H1 (cell line): Measurements from ENCODE around the gene SLC2A10. TPM values are rescaled to one million over a fixed set of nuclear protein-coding genes. Genes with fewer than 3 reads are reported as not detected.

ENCODE experiments used
- CTCF ChIA-PET: fragments of 300-600 bp; sonication (Branson Sonifier 250); formaldehyde crosslinking; loops from one replicate; lab custom pipeline; 2021; ENCODE audit not compliant: partially characterized antibody; lab: Charles Lee
- POLR2A ChIA-PET: fragments of 300-600 bp; sonication (Branson Sonifier 250); formaldehyde crosslinking; loops from one replicate; lab custom pipeline; 2021; ENCODE audit warnings: inconsistent platforms; ENCODE audit not compliant: partially characterized antibody; lab: Charles Lee
- DNase-seq, 2 experiments: peaks; one replicate each; pipeline versions ENCODE4 v3.0.0 to v3.0.0-alpha.2; 2010 to 2022; ENCODE audit warnings: low spot score in 2 of 2, low read depth in 1 of 2, mixed read lengths in 1 of 2
- FAIRE-seq: peaks from 2 replicates; lab custom pipeline; 2011; peaks lifted over from hg19 to GRCh38; lab: Jason Lieb, UNC
- H2AFZ ChIP-seq: 2 replicates; pipeline ENCODE4 v1.8.1; 2012; ENCODE audit warnings: low read length, inconsistent platforms
- H2AK5ac ChIP-seq: 2 replicates; pipeline ENCODE4 v1.6.1; 2013; ENCODE audit warnings: low read depth, low read length
- H2BK120ac ChIP-seq: replicated peaks from 2 replicates; pipeline ENCODE3; 2013; ENCODE audit warnings: low read depth, low read length, inconsistent platforms
- H2BK12ac ChIP-seq: 2 replicates; pipeline ENCODE4 v1.6.1; 2013; ENCODE audit warnings: low read depth, low read length
- H2BK15ac ChIP-seq: 2 replicates; pipeline ENCODE4 v1.6.1; 2013; ENCODE audit warnings: low read length
- H2BK20ac ChIP-seq: 2 replicates; pipeline ENCODE4 v1.6.1; 2013; ENCODE audit warnings: low read length
- H2BK5ac ChIP-seq: 2 replicates; pipeline ENCODE4 v1.6.1; 2013; ENCODE audit warnings: low read depth, low read length
- H3K14ac ChIP-seq: 2 replicates; pipeline ENCODE4 v1.6.1; 2013; ENCODE audit warnings: inconsistent platforms; ENCODE audit not compliant: insufficient read length
- H3K18ac ChIP-seq: 2 replicates; pipeline ENCODE4 v1.6.1; 2013; ENCODE audit warnings: low read length; ENCODE audit errors: extremely low read depth
- H3K23ac ChIP-seq: 2 replicates; pipeline ENCODE4 v1.6.1; 2013; ENCODE audit warnings: inconsistent platforms; ENCODE audit not compliant: insufficient read length
- H3K23me2 ChIP-seq: 2 replicates; pipeline ENCODE4 v1.6.1; 2013; ENCODE audit warnings: low read depth, low read length
- H3K27ac ChIP-seq: 2 replicates; pipeline ENCODE4 v1.6.1; 2011; ENCODE audit warnings: low read depth, low read length, inconsistent platforms
- H3K27me3 ChIP-seq, 4 experiments: replicated peaks in 1 of 4; 1 replicate in 1 of 4; 2 replicates in 3 of 4; pipeline versions ENCODE4 v1.6.1 to v1.8.1; 2011 to 2013; ENCODE audit warnings: low read length in 3 of 4, mild to moderate bottlenecking in 3 of 4, inconsistent platforms in 2 of 4, mixed read lengths in 2 of 4, moderate library complexity in 1 of 4; ENCODE audit not compliant: control insufficient read depth in 3 of 4, insufficient read depth in 3 of 4; ENCODE audit errors: extremely low read depth in 1 of 4
- H3K36me3 ChIP-seq, 4 experiments: 2 replicates each; pipeline versions ENCODE4 v1.6.1 to v1.8.1; 2011 to 2013; ENCODE audit warnings: mild to moderate bottlenecking in 4 of 4, low read length in 3 of 4, moderate library complexity in 2 of 4, control low read depth in 1 of 4, inconsistent platforms in 1 of 4; ENCODE audit not compliant: insufficient read depth in 4 of 4, control insufficient read depth in 2 of 4
- H3K4ac ChIP-seq: replicated peaks from 2 replicates; pipeline ENCODE3; 2013; ENCODE audit warnings: low read length, low read depth, mixed read lengths, inconsistent platforms; ENCODE audit not compliant: insufficient read length
- H3K4me1 ChIP-seq, 4 experiments: replicated peaks in 1 of 4; 1 replicate in 1 of 4; 2 replicates in 3 of 4; pipeline versions ENCODE4 v1.6.1 to v1.8.1; 2011 to 2013; ENCODE audit warnings: low read length in 3 of 4, inconsistent platforms in 2 of 4, mixed read lengths in 1 of 4; ENCODE audit not compliant: insufficient read depth in 4 of 4, control insufficient read depth in 3 of 4
- H3K4me2 ChIP-seq, 2 experiments: 2 replicates each; pipeline versions ENCODE4 v1.6.1 to v1.8.1; 2011 to 2013; ENCODE audit warnings: low read depth in 2 of 2, low read length in 2 of 2, control low read depth in 1 of 2, inconsistent platforms in 1 of 2, mild to moderate bottlenecking in 1 of 2; ENCODE audit not compliant: insufficient read depth in 1 of 2
- H3K4me3 ChIP-seq, 4 experiments: fragments of 200-600, 300-600 bp in 1 of 4; sonication (generic), shearing (Covaris generic), sonication (Bioruptor Twin) in 1 of 4; 2 replicates each; pipeline versions ENCODE4 v1.5.1 to v1.8.1; 2011 to 2016; ENCODE audit warnings: low read length in 4 of 4, low read depth in 3 of 4, control low read depth in 2 of 4, inconsistent platforms in 2 of 4, mild to moderate bottlenecking in 2 of 4, mixed read lengths in 1 of 4, moderate library complexity in 1 of 4; ENCODE audit not compliant: insufficient read depth in 2 of 4; ENCODE audit errors: extremely low read depth in 1 of 4
- H3K56ac ChIP-seq: replicated peaks from 2 replicates; pipeline ENCODE3; 2013; ENCODE audit warnings: low read depth, mild to moderate bottlenecking, mixed read lengths, low read length, inconsistent platforms; ENCODE audit not compliant: insufficient read length
- H3K79me1 ChIP-seq: 2 replicates; pipeline ENCODE4 v1.6.1; 2013; ENCODE audit warnings: low read depth, low read length, control low read depth
- H3K79me2 ChIP-seq, 2 experiments: 2 replicates each; pipeline versions ENCODE4 v1.6.1 to v1.8.1; 2012 to 2013; ENCODE audit warnings: low read length in 2 of 2, mild to moderate bottlenecking in 2 of 2, inconsistent platforms in 1 of 2; ENCODE audit not compliant: insufficient read depth in 2 of 2, control insufficient read depth in 1 of 2
- H3K9ac ChIP-seq, 4 experiments: replicated peaks in 1 of 4; 1 replicate in 1 of 4; 2 replicates in 3 of 4; pipeline versions ENCODE4 v1.6.1 to v1.8.1; 2011 to 2013; ENCODE audit warnings: low read depth in 3 of 4, low read length in 3 of 4, control low read depth in 2 of 4, mild to moderate bottlenecking in 2 of 4, moderate library complexity in 2 of 4, inconsistent platforms in 1 of 4; ENCODE audit errors: extremely low read depth in 1 of 4
- H3K9me3 ChIP-seq, 2 experiments: 2 replicates each; pipeline versions ENCODE4 v1.6.1 to v1.8.1; 2012 to 2013; ENCODE audit warnings: mild to moderate bottlenecking in 2 of 2, moderate library complexity in 2 of 2, control low read depth in 1 of 2, inconsistent platforms in 1 of 2, low read depth in 1 of 2, low read length in 1 of 2, mixed read lengths in 1 of 2; ENCODE audit not compliant: insufficient read depth in 2 of 2
- H4K20me1 ChIP-seq, 2 experiments: replicated peaks in 1 of 2; 2 replicates each; pipeline versions ENCODE3 to v1.8.1; 2011 to 2013; ENCODE audit warnings: inconsistent platforms in 2 of 2, low read length in 2 of 2, mild to moderate bottlenecking in 1 of 2; ENCODE audit not compliant: insufficient read depth in 2 of 2, control insufficient read depth in 1 of 2
- H4K5ac ChIP-seq: 2 replicates; pipeline ENCODE4 v1.6.1; 2013; ENCODE audit warnings: low read length, low read depth, mixed read lengths, inconsistent platforms; ENCODE audit not compliant: insufficient read length
- H4K8ac ChIP-seq: 2 replicates; pipeline ENCODE4 v1.8.0; 2013; ENCODE audit warnings: mild to moderate bottlenecking, moderate library complexity, low read length, inconsistent platforms; ENCODE audit not compliant: insufficient read depth; ENCODE audit errors: extremely low read depth
- H4K91ac ChIP-seq: replicated peaks from 2 replicates; pipeline ENCODE3; 2013; ENCODE audit warnings: low read length, mixed read lengths, inconsistent platforms; ENCODE audit not compliant: insufficient read length
- CBX5 ChIP-seq: fragments of 300-800, 300-1000 bp; sonication (generic); IDR thresholded peaks from 2 replicates; pipeline ENCODE4 v1.7.1; 2016; ENCODE audit warnings: antibody characterized with exemption, low read length, low read depth
- CBX8 ChIP-seq: fragments of 300-800, 300-1000 bp; sonication (generic); IDR thresholded peaks from 2 replicates; pipeline ENCODE4 v1.7.1; 2016; ENCODE audit warnings: low read depth, low read length, borderline replicate concordance
- HDAC6 ChIP-seq: IDR thresholded peaks from one replicate; pipeline ENCODE4 v1.7.1; 2012; ENCODE audit warnings: low read depth, mild to moderate bottlenecking, inconsistent platforms, low read length, moderate library complexity
- JUND ChIP-seq: IDR thresholded peaks from 2 replicates; pipeline ENCODE4 v1.6.1; 2011; ENCODE audit warnings: mild to moderate bottlenecking, improper control_type of control experiment, low read length
- KDM5A ChIP-seq: fragments of 200-600 bp; IDR thresholded peaks from 2 replicates; pipeline ENCODE4 v1.7.1; 2012; ENCODE audit warnings: mild to moderate bottlenecking, low read length, inconsistent platforms, mixed read lengths
- POLR2AphosphoS5 ChIP-seq: IDR thresholded peaks from 2 replicates; pipeline ENCODE4 v1.6.1; 2011; ENCODE audit warnings: low read depth, low read length
- SP1 ChIP-seq: IDR thresholded peaks from 2 replicates; pipeline ENCODE4 v1.6.1; 2011; ENCODE audit warnings: low read depth, low read length
- TEAD4 ChIP-seq: IDR thresholded peaks from 2 replicates; pipeline ENCODE4 v1.6.1; 2012; ENCODE audit warnings: low read depth, low read length, inconsistent platforms, mixed read lengths
- ZNF274 ChIP-seq: IDR thresholded peaks from 2 replicates; pipeline ENCODE4 v1.7.0; 2012; ENCODE audit warnings: low read length, borderline replicate concordance; ENCODE audit errors: extremely low read depth
- WGBS, 2 experiments: shearing (Covaris generic) in 1 of 2; methylation state at CpG; one replicate each; pipeline versions ENCODE4 v1.1.6 to v1.1.7; 2013 to 2015; ENCODE audit warnings: low lambda C conversion rate in 2 of 2, mixed read lengths in 2 of 2, inconsistent platforms in 1 of 2, low coverage in 1 of 2, missing lambda C conversion rate in 1 of 2; ENCODE audit not compliant: insufficient replicate concordance in 2 of 2, insufficient coverage in 1 of 2, insufficient read length in 1 of 2; ENCODE audit errors: extremely low coverage in 1 of 2, missing lambda C conversion rate in 1 of 2; 5-methylcytosine and 5-hydroxymethylcytosine counted together
- polyA plus RNA-seq, 7 experiments: library from polyadenylated mRNA; depleted of rRNA in 3 of 7; stranded (reverse) in 5 of 7; unstranded in 2 of 7; fragments of >200 nt in 5 of 7; fragments of 200-250 nt in 2 of 7; gene quantifications; 1 replicate in 5 of 7; 2 replicates in 1 of 7; 4 replicates in 1 of 7; pipeline versions ENCODE4 v1.2.1 to v1.2.3, GENCODE V29; 2011 to 2013; ENCODE audit warnings: missing spikeins in 2 of 7, mixed read lengths in 2 of 7
- total RNA-seq: library from RNA; stranded (reverse); fragmentation: NEBNext Ultra II Directional; extraction: Animal tissue kit (Norgen Biotek cat#: 25700); gene quantifications from 2 replicates; pipeline ENCODE4 v1.2.1, GENCODE V29; 2021
- TF ChIP-seq, protein P1 (sequence below): IDR thresholded peaks from 2 replicates; pipeline ENCODE4 v1.6.1; 2012; ENCODE audit warnings: inconsistent platforms

The SLC2A10 gene
- total and polyA plus RNA-seq, 2 of the 8 experiments (the other 6 are each of a cell fraction or from before 2014, with no cell fraction given): 9.0 to 9.7 TPM

DNA sequence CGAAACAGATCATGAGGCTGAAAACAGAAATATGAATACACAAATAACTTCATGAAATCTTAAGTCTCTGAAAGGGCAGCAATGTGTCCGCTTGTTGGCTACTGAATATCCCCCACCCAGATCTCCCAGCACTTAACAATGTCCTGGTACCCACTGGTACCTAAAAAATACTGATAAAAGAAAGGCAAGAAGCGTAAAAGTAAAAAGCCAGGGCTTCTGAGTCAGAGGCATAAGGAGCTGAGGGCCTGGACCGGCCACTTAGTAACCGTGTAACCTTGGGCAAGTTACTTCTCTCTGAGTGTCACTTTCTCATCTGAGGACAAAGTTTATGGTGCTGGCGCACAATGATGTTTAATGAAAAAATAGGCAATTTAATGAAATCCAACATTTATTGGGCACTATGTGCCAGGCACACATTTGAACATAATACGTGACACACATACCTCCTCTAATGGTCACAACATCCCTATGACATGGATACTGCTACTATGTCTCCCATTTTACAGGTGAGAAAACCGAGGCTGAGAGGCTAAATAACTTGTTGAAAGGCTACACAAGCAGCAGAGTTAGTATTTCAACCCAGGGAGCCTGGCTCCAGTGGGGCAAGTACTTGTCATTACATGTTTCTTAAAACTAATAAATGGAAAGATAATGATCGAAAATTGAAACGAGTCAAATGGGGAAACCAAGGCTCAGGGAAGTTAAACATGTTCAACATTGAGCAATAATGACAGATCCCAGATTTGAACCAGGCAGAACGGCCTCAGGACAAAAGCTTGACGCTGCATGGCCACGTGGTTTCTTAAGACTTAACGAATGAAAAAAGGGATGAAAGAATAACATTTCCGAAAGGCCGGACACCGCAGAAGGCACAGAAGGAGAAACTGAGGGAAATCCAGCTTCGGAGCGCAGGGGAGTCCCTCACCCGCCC is 21.0 kb upstream of the SLC2A10 start:
- POLR2A ChIA-PET: interaction anchor here (0.5 to 3.4 kb wide), 11 partner anchors 9 to 1315 kb away, joined by 3 to 16 read pairs (median 3); partner anchors contain the start of gene ZNF334
- H3K18ac ChIP-seq: no peak overlapping the region; the same call in 1 of the 2 replicates
- TF ChIP-seq CBX5: no peak
- no peak for TF ChIP-seq CBX8
- TF ChIP-seq, protein P1, sequence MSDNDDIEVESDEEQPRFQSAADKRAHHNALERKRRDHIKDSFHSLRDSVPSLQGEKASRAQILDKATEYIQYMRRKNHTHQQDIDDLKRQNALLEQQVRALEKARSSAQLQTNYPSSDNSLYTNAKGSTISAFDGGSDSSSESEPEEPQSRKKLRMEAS: peak; percentile 48
- no peak for TF ChIP-seq ZNF274
- TF ChIP-seq SP1: no peak
- TF ChIP-seq TEAD4: no peak
- TF ChIP-seq JUND: no peak
- no peak for TF ChIP-seq POLR2AphosphoS5
- no peak for TF ChIP-seq KDM5A
- TF ChIP-seq HDAC6: no peak

More for the DNA sequence above, 21.0 kb upstream of the SLC2A10 start:
- Histone ChIP-seq H3K23me2 (peaks cover 10% of the 10 kb centered on the region), H3K4ac (no peak overlapping the region), H4K5ac (peak overlapping the region; percentile 61), H4K8ac (peak overlapping the region; percentile 92; the same call in 1 of the 2 replicates), H2BK20ac (no peak overlapping the region), H3K79me1 (peaks cover 6% of the 10 kb centered on the region; the same call in 1 of the 2 replicates), H3K56ac (peak overlapping the region; percentile 81), H2AFZ (no peak overlapping the region), H2BK120ac (no peak overlapping the region), H3K9ac (peak overlapping the region; percentile 90 to 99 (median 92)), H2BK12ac (no peak overlapping the region), H3K27me3 (no peaks in the 10 kb centered on the region), H3K4me1 (peaks cover 3 to 11% (median 6%) of the 10 kb centered on the region in 4 experiments), H2AK5ac (0 out of 2 replicates have a peak overlapping the region, but pooled peaks have one; percentile 41), H3K79me2 (peaks cover 10 to 45% of the 10 kb centered on the region in 2 experiments), H3K36me3 (peaks cover 2 to 25% (median 13%) of the 10 kb centered on the region in 4 experiments; a peak in 5 of 8 replicates), H4K91ac (no peak overlapping the region), H4K20me1 (no peaks in the 10 kb centered on the region), H3K9me3 (no peaks in the 10 kb centered on the region; a peak in 1 of 4 replicates), H3K23ac (no peak overlapping the region), H3K27ac (peak overlapping the region; percentile 87), H2BK15ac (no peak overlapping the region), H3K4me3 (peak overlapping the region; percentile 81 to 93 (median 87)), H3K14ac (no peak overlapping the region), H3K4me2 (peak overlapping the region; percentile 84 to 85), H2BK5ac (peak overlapping the region; percentile 89; the same call in 1 of the 2 replicates)
- no peak for DNase-seq
- no peak for FAIRE-seq
- WGBS, 2 experiments: 26% methylated on average over 20 of the region's 20 CpGs; no CpG with 5 or more reads in 1 of the 2 experiments
- CTCF ChIA-PET: interaction anchor here (1.3 to 2.2 kb wide), 5 partner anchors 9 to 167 kb away, joined by 3 to 8 read pairs (median 4); no protein-coding TSS in a partner anchor
